GM08714 (cell line): ENCODE results near the gene PPM1J.
"Not testable (repeated sequence)": the region's sequence is repeated elsewhere in the genome, so short reads cannot be mapped to it uniquely, and the experiment has no call there.

Experiments used
- H3K4me3 ChIP-seq: fragments of 200-500 bp; sonication (Bioruptor generic); 2 replicates; pipeline ENCODE4 v1.5.1; 2014; ENCODE audit warnings: mild to moderate bottlenecking, low read length, inconsistent platforms
- ZNF274 ChIP-seq: IDR thresholded peaks from 2 replicates; pipeline ENCODE4 v1.6.1; 2012; ENCODE audit warnings: mild to moderate bottlenecking, low read depth, low read length

The PPM1J gene

GRCh38 chr1:112715264-112716053 is at the start of gene PPM1J:
PPM1J (minus strand) TSS chr1:112715332; CDS start chr1:112715301, 31 bp downstream.
- H3K4me3 ChIP-seq: peak within 1 kb of the TSS; percentile 70; the same call in 1 of the 2 replicates
- no peak for TF ChIP-seq ZNF274

DNA sequence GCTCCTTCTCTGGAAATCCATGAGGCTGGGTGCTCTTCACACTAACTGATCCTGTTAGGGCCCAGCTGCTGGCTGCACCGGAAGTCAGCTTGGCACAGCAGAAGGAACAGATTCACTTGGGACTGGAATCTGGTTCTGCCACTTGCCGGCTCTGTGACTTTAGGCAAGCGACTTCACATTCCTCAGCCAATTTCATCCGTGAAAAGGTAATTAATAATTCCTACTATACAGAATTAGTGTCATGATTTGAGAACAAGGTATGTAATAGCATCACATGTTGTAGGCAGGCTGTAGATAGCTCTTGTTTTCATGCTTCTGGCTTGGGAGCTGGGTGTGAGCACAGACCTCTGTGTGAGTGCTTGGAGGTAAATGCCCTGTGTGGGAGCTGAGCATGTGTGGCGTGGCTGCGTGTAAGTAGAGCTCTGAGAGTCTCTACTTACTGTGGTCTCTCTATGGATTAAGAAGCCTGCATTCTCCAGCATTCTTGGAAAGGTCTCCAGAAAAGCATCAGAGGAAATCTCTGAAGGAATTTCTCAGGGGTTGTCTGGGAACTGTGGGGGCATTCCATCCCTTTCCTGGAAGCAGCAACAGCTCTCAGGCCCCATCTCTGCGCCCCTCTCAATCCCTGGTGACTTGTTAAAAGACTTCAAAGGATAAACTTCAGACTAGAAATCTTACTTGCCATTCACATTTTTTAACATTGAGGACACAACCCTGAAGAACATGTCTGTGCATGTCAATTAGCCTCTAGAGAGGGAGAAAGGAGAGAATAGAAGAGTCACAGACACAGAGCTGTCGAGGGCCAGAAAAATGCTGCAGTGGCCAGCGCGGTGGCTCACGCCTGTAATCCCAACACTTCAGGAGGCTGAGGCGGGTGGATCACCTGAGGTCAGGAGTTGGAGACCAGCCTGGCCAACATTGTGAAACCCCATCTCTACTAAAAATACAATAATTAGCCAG is 47.7 kb upstream of the PPM1J start:
- TF ChIP-seq ZNF274: no peak
- no peak overlapping the region for H3K4me3 ChIP-seq

- TF ChIP-seq ZNF274: no peak
Measured at GRCh38 chr1:112761714-112762480, 46.8 kb upstream of the PPM1J start.

GRCh38 chr1:112759228-112759627 is 44.1 kb upstream of the PPM1J start:
- no peak for TF ChIP-seq ZNF274
- no peak overlapping the region for H3K4me3 ChIP-seq

More at GRCh38 chr1:112761714-112762480, 46.8 kb upstream of the PPM1J start:
- H3K4me3 ChIP-seq: no peak overlapping the region

DNA sequence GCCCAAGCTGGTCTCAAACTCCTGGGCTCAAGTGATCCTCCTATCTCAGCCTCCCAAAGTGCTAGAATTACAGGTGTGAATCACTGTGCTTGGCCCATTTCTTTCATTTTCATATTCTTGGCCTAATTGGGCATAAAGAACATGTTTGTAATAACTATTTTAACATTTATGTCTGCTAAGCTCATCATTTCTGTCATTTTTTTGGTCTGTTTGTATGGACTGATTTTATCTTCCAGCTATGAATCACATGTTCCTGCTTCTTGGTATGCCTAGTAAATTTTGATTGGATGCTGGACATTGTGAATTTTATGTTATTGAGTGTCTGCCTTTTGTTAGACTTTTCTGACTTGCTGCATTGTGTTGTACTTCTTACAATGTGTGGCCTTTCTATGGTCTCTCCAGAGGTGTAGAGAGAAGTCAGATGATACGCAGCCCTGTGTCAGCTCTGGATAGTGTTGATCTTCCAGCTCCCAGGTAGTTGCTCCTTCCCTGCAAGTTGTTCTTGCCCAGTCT is 39.0 kb upstream of the PPM1J start:
- H3K4me3 ChIP-seq: no peak overlapping the region
- TF ChIP-seq ZNF274: no peak

- no peak overlapping the region for H3K4me3 ChIP-seq
- no peak for TF ChIP-seq ZNF274
Measured at GRCh38 chr1:112748396-112748795, 33.3 kb upstream of the PPM1J start.

DNA sequence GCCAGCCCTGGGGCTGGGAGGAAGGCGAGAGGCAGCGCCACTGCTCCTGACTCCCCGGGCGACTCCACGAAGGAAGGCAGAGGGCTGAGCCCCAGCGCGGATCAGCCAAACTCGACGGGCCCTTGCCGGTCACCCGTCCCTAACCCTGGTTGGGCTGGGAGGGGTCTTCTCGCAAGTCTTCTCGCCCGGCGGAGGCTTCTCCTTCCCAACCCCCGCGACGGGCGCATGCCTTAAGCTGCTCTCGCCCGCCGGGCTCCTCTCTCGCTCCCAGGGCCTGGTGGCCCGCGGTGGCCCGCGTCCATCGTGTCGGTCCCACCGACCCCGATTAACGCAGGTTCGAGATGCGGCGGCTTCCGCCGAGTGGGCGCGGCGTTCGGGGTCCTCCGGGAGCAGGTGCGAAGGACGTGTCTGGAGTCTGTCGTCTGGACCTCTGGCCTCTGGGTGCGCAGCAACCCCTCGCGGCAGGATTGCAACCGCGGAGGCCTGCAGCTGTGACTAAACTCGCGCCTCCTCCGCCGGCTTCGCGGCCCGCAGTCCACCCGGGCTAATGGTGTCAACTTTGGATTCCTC is 29.0 kb upstream of the PPM1J start:
- no peak for TF ChIP-seq ZNF274
- H3K4me3 ChIP-seq: no peak overlapping the region

- no peak for TF ChIP-seq ZNF274
- no peak overlapping the region for H3K4me3 ChIP-seq
Measured at GRCh38 chr1:112743174-112744008, 28.3 kb upstream of the PPM1J start.

- TF ChIP-seq ZNF274: no peak
- H3K4me3 ChIP-seq: no peak overlapping the region
Measured at GRCh38 chr1:112737573-112737972, 22.4 kb upstream of the PPM1J start.

DNA sequence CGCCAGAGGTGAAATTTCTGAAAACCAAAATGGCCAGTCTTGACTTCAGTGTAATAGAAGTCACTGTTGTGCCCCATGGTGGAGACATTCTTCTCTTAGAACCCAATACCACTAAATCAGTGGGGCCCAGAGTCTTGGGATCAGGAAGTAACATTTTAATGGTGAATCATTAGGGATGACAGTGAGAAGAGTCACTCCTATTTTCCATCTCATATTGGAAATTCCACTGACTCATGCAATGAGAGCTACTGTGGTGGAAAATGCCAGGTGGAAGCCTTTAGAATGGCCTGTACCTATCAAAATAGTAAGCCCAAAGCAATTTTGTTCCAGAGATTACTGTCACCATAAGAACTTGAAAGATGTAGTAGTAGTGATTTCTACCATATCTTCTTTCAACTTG is 20.6 kb upstream of the PPM1J start:
- TF ChIP-seq ZNF274: no peak
- H3K4me3 ChIP-seq: no peak overlapping the region

- TF ChIP-seq ZNF274: no peak
- no peak overlapping the region for H3K4me3 ChIP-seq
Measured at GRCh38 chr1:112731451-112731850, 16.3 kb upstream of the PPM1J start.

DNA sequence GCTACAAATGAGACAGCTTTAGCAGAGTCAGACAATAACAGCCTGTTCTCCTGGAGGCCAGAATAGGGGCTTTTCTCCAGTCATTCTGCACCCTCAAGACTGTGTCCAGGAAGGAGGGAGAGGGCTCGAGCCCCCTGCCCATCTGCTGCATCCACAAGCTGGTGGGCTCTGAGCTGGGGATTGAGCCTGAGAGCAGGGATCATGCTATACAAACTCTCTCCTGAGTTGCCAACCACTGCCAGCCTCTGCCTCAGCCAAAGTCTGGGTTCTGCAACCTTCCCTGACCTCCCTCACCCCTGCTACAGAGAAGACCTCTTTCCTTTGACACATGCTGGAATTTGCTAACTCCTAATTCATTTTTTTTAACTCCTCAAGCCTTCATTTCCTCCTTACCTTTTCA is 14.8 kb upstream of the PPM1J start:
- H3K4me3 ChIP-seq: no peak overlapping the region
- TF ChIP-seq ZNF274: no peak

DNA sequence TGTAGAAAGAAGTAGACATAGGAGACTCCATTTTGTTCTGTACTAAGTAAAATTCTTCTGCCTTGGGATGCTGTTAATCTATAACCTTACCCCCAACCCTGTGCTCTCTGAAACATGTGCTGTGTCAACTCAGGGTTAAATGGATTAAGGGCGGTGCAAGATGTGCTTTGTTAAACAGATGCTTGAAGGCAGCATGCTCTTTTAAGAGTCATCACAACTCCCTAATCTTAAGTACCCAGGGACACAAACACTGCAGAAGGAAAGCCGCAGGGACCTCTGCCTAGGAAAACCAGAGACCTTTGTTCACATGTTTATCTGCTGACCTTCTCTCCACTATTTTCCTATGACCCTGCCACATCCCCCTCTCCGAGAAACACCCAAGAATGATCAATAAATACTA is 13.9 kb upstream of the PPM1J start:
- H3K4me3 ChIP-seq: not testable (repeated sequence)

DNA sequence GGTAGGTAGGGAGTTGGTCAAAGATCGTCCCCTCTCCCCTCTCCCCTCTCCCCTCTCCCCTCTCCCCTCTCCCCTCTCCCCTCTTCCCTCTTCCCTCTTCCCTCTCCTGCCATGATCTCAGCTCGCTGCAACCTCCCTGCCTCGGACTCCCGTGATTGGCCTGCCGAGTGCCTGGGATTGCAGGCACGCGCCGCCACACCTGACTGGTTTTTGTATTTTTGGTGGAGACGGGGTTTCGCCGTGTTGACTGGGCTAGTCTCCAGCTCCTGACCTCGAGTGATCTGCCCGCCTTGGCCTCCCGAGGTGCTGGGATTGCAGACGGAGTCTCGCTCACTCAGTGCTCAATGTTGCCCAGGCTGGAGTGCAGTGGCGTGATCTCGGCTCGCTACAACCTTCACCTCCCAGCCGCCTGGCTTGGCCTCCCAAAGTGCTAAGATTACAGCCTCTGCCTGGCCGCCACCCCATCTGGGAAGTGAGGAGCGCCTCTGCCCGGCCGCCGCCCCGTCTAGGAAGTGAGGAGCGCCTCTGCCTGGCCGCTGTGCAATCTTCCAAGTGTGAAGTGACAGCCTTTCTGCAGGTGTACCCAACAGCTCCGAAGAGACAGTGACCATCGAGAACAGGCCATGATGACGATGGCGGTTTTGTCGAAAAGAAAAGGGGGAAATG is 13.3 kb upstream of the PPM1J start:
- H3K4me3 ChIP-seq: not testable (repeated sequence)
